ENCODE data around the gene SCRN1.

DNA sequence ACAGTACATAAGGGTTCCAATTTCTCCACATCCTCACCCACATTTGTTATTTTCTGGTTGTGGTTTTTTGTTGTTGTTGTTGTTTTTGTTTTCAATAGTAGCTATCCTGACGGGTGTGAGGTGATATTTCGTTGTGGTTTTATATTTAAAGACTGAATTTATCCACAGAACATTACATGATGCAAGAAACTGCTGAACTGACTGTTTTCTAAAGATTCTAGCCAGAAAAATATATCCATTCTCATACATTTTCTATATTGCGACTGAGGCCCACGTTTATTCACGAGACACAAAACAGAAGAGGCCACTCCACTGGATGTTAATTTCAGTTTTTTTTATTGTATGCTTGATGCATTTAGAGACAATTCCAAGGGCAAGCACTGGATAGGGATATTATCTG, 69.8 kb downstream of the SCRN1 start:
- TF ChIP-seq, protein P1, sequence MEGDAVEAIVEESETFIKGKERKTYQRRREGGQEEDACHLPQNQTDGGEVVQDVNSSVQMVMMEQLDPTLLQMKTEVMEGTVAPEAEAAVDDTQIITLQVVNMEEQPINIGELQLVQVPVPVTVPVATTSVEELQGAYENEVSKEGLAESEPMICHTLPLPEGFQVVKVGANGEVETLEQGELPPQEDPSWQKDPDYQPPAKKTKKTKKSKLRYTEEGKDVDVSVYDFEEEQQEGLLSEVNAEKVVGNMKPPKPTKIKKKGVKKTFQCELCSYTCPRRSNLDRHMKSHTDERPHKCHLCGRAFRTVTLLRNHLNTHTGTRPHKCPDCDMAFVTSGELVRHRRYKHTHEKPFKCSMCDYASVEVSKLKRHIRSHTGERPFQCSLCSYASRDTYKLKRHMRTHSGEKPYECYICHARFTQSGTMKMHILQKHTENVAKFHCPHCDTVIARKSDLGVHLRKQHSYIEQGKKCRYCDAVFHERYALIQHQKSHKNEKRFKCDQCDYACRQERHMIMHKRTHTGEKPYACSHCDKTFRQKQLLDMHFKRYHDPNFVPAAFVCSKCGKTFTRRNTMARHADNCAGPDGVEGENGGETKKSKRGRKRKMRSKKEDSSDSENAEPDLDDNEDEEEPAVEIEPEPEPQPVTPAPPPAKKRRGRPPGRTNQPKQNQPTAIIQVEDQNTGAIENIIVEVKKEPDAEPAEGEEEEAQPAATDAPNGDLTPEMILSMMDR (IDR thresholded peaks at IDR 0.05), result no peak
- TF ChIP-seq POLR2A (IDR thresholded peaks at IDR 0.05), result no peak
